GM23248 (cell line): ENCODE data around the gene TRIM41.

Experiments
- EZH2 ChIP-seq: fragments of 200-600 bp; sonication (generic); IDR thresholded peaks from 2 replicates; pipeline ENCODE4 v1.6.1; 2018; ENCODE audit warnings: antibody characterized with exemption, mild to moderate bottlenecking; ENCODE audit not compliant: insufficient read depth, poor library complexity, severe bottlenecking
- EZH2phosphoT487 ChIP-seq: fragments of 200-600 bp; sonication (generic); IDR thresholded peaks from 2 replicates; pipeline ENCODE4 v1.6.1; 2018; ENCODE audit warnings: antibody characterized with exemption, moderate library complexity, mild to moderate bottlenecking, low read depth; ENCODE audit not compliant: insufficient read depth

- TF ChIP-seq EZH2phosphoT487 = no peak
- TF ChIP-seq EZH2 = no peak
Observed at GRCh38 chr5:181221792-181222629, 1.1 kb upstream of the TRIM41 start.
